Thymus (tissue), 11 donors: Measurements from ENCODE around the gene PRXL2B. TPM values are rescaled to one million over a fixed set of nuclear protein-coding genes. Genes with fewer than 3 reads are reported as not detected.

ENCODE experiments used
- DNase-seq, 9 donors: peaks; one replicate each; pipeline ENCODE4 v3.0.0-alpha.2; 2013; ENCODE audit warnings: low spot score in 9 of 9, low read depth in 6 of 9, missing footprints in 1 of 9
- H3K27ac ChIP-seq, 2 donors: one replicate each; pipeline ENCODE4 v1.5.1; 2013; ENCODE audit warnings: control low read depth in 1 of 2, low read depth in 1 of 2, low read length in 1 of 2, mild to moderate bottlenecking in 1 of 2, moderate library complexity in 1 of 2
- H3K27me3 ChIP-seq, 2 donors: one replicate each; pipeline ENCODE4 v1.5.1; 2013; ENCODE audit warnings: low read length in 1 of 2; ENCODE audit not compliant: control insufficient read depth in 2 of 2, insufficient read depth in 1 of 2
- H3K36me3 ChIP-seq, 2 donors: one replicate each; pipeline ENCODE4 v1.5.1; 2013; ENCODE audit warnings: low read length in 1 of 2, mild to moderate bottlenecking in 1 of 2, moderate library complexity in 1 of 2; ENCODE audit not compliant: control insufficient read depth in 2 of 2, insufficient read depth in 2 of 2
- H3K4me1 ChIP-seq, 2 donors: one replicate each; pipeline ENCODE4 v1.5.1; 2013; ENCODE audit warnings: low read length in 2 of 2; ENCODE audit not compliant: control insufficient read depth in 2 of 2, insufficient read depth in 2 of 2
- H3K4me3 ChIP-seq, 2 donors: one replicate each; pipeline ENCODE4 v1.5.1; 2013; ENCODE audit warnings: low read length in 2 of 2, control low read depth in 1 of 2, mild to moderate bottlenecking in 1 of 2
- H3K9me3 ChIP-seq, 2 donors: one replicate each; pipeline ENCODE4 v1.5.1; 2013; ENCODE audit warnings: low read length in 1 of 2, mild to moderate bottlenecking in 1 of 2; ENCODE audit not compliant: control insufficient read depth in 2 of 2, insufficient read depth in 1 of 2
- WGBS: extraction: QIAGEN DNeasy Blood & Tissue Kit; methylation state at CpG from one replicate; pipeline ENCODE4 v1.1.7; 2013; 5-methylcytosine and 5-hydroxymethylcytosine counted together
- polyA plus RNA-seq: library from polyadenylated mRNA; stranded (reverse); fragments of 200-250 nt; gene quantifications from one replicate; pipeline ENCODE4 v1.2.3, GENCODE V29; 2013
- total RNA-seq: library from RNA; stranded (reverse); fragments of 120-200 nt; gene quantifications from one replicate; pipeline ENCODE4 v1.2.4, GENCODE V29; 2013
- donor health status: healthy.

PRXL2B gene
- total and polyA plus RNA-seq, 2 donors: 11.8 to 12.3 TPM

- Histone ChIP-seq H3K36me3 (no peaks in the 10 kb centered on the region), H3K9me3 (no peaks in the 10 kb centered on the region), H3K27ac (peak overlapping the region; percentile 99 to 100), H3K4me1 (peaks cover 5 to 37% of the 10 kb centered on the region in 2 donors), H3K4me3 (peak overlapping the region; percentile 78 to 83), H3K27me3 (peaks cover 0 to 3% of the 10 kb centered on the region in 2 donors)
- DNase-seq: peak; percentile 61 to 93 (median 78)
- WGBS: under 1% methylated on average over 28 of the region's 28 CpGs
These were observed 1.1 kb upstream of the PRXL2B start for GRCh38 chr1:2585318-2586092.

- H3K27me3 ChIP-seq: peaks cover 0 to 3% of the 10 kb centered on the region in 2 donors
- 7% methylated on average over 52 of the region's 52 CpGs for WGBS
- peak in 4 of 9 donors; percentile 11 to 56 (median 27) for DNase-seq
These were observed 688 bp downstream of the PRXL2B start for GRCh38 chr1:2587071-2587859.

GRCh38 chr1:2587860-2588571 is 1.4 kb downstream of the PRXL2B start:
- Histone ChIP-seq H3K36me3 (no peaks in the 10 kb centered on the region), H3K27ac (no peak overlapping the region)
- 95% methylated on average over 19 of the region's 19 CpGs for WGBS

More at GRCh38 chr1:2587071-2587859, 688 bp downstream of the PRXL2B start:
- Histone ChIP-seq H3K36me3 (no peaks in the 10 kb centered on the region), H3K4me3 (peak overlapping the region; percentile 78 to 83), H3K4me1 (peaks cover 5 to 37% of the 10 kb centered on the region in 2 donors), H3K27ac (peak overlapping the region; percentile 11 to 53), H3K9me3 (no peaks in the 10 kb centered on the region)

GRCh38 chr1:2588661-2589430 is 2.3 kb downstream of the PRXL2B start:
- peaks cover 8 to 28% of the 10 kb centered on the region in 2 donors for H3K4me1 ChIP-seq
- H3K36me3 ChIP-seq: no peaks in the 10 kb centered on the region
- H3K27me3 ChIP-seq: peaks cover 0 to 3% of the 10 kb centered on the region in 2 donors
- H3K4me3 ChIP-seq: no peak overlapping the region
- H3K9me3 ChIP-seq: no peaks in the 10 kb centered on the region
- no peak for DNase-seq
- no peak overlapping the region for H3K27ac ChIP-seq
- WGBS: 94% methylated on average over 23 of the region's 23 CpGs

More at GRCh38 chr1:2587860-2588571, 1.4 kb downstream of the PRXL2B start:
- Histone ChIP-seq H3K4me1 (peaks cover 7 to 36% of the 10 kb centered on the region in 2 donors), H3K27me3 (peaks cover 0 to 3% of the 10 kb centered on the region in 2 donors), H3K4me3 (peak overlapping the region in 1 of 2 donors; percentile 78), H3K9me3 (no peaks in the 10 kb centered on the region)
- DNase-seq: no peak

- H3K36me3 ChIP-seq: no peaks in the 10 kb centered on the region
- no peak for DNase-seq
- 96% methylated on average over 25 of the region's 25 CpGs for WGBS
- peaks cover 8 to 20% of the 10 kb centered on the region in 2 donors for H3K4me1 ChIP-seq
- peaks cover 0 to 3% of the 10 kb centered on the region in 2 donors for H3K27me3 ChIP-seq
- H3K4me3 ChIP-seq: no peak overlapping the region
- no peaks in the 10 kb centered on the region for H3K9me3 ChIP-seq
- H3K27ac ChIP-seq: no peak overlapping the region
These were observed 3.1 kb downstream of the PRXL2B start for GRCh38 chr1:2589431-2590232.

GRCh38 chr1:2590233-2591141 is 3.9 kb downstream of the PRXL2B start:
- H3K27me3 ChIP-seq: peaks cover 1 to 3% of the 10 kb centered on the region in 2 donors
- H3K27ac ChIP-seq: no peak overlapping the region
- H3K4me1 ChIP-seq: peaks cover 3 to 11% of the 10 kb centered on the region in 2 donors
- no peak overlapping the region for H3K4me3 ChIP-seq
- no peaks in the 10 kb centered on the region for H3K36me3 ChIP-seq
- H3K9me3 ChIP-seq: no peaks in the 10 kb centered on the region
- DNase-seq: no peak
- 97% methylated on average over 31 of the region's 31 CpGs for WGBS

- Histone ChIP-seq H3K27ac (no peak overlapping the region), H3K36me3 (no peaks in the 10 kb centered on the region), H3K4me1 (peaks cover 3 to 10% of the 10 kb centered on the region in 2 donors), H3K4me3 (no peak overlapping the region), H3K27me3 (peaks cover 2 to 3% of the 10 kb centered on the region in 2 donors), H3K9me3 (no peaks in the 10 kb centered on the region)
- 96% methylated on average over 5 of the region's 5 CpGs for WGBS
- no peak for DNase-seq
These were observed 4.6 kb downstream of the PRXL2B start for GRCh38 chr1:2591233-2591580.
